ENCODE measurements around the gene VAV1.

GRCh38 chr19:6817179-6817578 is 44.7 kb downstream of the VAV1 start:
- TF ChIP-seq, protein P1, sequence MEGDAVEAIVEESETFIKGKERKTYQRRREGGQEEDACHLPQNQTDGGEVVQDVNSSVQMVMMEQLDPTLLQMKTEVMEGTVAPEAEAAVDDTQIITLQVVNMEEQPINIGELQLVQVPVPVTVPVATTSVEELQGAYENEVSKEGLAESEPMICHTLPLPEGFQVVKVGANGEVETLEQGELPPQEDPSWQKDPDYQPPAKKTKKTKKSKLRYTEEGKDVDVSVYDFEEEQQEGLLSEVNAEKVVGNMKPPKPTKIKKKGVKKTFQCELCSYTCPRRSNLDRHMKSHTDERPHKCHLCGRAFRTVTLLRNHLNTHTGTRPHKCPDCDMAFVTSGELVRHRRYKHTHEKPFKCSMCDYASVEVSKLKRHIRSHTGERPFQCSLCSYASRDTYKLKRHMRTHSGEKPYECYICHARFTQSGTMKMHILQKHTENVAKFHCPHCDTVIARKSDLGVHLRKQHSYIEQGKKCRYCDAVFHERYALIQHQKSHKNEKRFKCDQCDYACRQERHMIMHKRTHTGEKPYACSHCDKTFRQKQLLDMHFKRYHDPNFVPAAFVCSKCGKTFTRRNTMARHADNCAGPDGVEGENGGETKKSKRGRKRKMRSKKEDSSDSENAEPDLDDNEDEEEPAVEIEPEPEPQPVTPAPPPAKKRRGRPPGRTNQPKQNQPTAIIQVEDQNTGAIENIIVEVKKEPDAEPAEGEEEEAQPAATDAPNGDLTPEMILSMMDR (IDR thresholded peaks at IDR 0.05): no peak
- TF ChIP-seq POLR2A (IDR thresholded peaks at IDR 0.05): no peak
